A673 (cell line): Measurements from ENCODE around the gene ARMH2. TPM values are rescaled to one million over a fixed set of nuclear protein-coding genes. Genes with fewer than 3 reads are reported as not detected.
A peak's percentile ranks its signal among the peaks of the same experiment; 100 is the strongest.

ENCODE experiments used
- BruUV-seq: library from RNA; stranded (reverse); fragments of 400-500 nt; replicated peaks from 2 replicates; lab custom pipeline; 2021; lab: Mats Ljungman, UMichigan
- CTCF ChIA-PET: fragments of 300-600 bp; sonication (Branson Sonifier 250); formaldehyde crosslinking; loops from one replicate; lab custom pipeline; 2022; ENCODE audit warnings: antibody characterized with exemption; lab: Charles Lee
- POLR2A ChIA-PET: fragments of 300-600 bp; sonication (Branson Sonifier 250); formaldehyde crosslinking; loops from one replicate; lab custom pipeline; 2022; ENCODE audit warnings: antibody characterized with exemption; ENCODE audit not compliant: low non-redundant PET; lab: Charles Lee
- DNase-seq: peaks from one replicate; pipeline ENCODE4 v3.0.0-alpha.2; 2015; ENCODE audit warnings: low spot score
- H3K27ac ChIP-seq: fragments of 200-600 bp; sonication (generic); 2 replicates; pipeline ENCODE4 v1.5.1; 2016; ENCODE audit warnings: mixed run types, low read depth, mild to moderate bottlenecking, mixed read lengths, antibody characterized with exemption, low read length; ENCODE audit not compliant: poor library complexity, severe bottlenecking
- H3K27me3 ChIP-seq: fragments of 200-600 bp; sonication (generic); replicated peaks from 2 replicates; pipeline ENCODE4 v1.6.1; 2017; ENCODE audit warnings: mixed run types, low read depth, mild to moderate bottlenecking, mixed read lengths, antibody characterized with exemption, low read length; ENCODE audit not compliant: insufficient read depth, poor library complexity
- H3K36me3 ChIP-seq: fragments of 200-600 bp; sonication (generic); 2 replicates; pipeline ENCODE4 v1.6.1; 2016; ENCODE audit warnings: mixed run types, mild to moderate bottlenecking, mixed read lengths, antibody characterized with exemption, low read length; ENCODE audit not compliant: insufficient read depth, poor library complexity, severe bottlenecking
- H3K4me1 ChIP-seq: fragments of 200-600 bp; sonication (generic); 2 replicates; pipeline ENCODE4 v1.6.1; 2017; ENCODE audit warnings: mixed run types, mild to moderate bottlenecking, mixed read lengths, antibody characterized with exemption, low read length; ENCODE audit not compliant: insufficient read depth, poor library complexity, severe bottlenecking
- H3K4me3 ChIP-seq: fragments of 200-600 bp; sonication (generic); 2 replicates; pipeline ENCODE4 v1.5.1; 2016; ENCODE audit warnings: low read depth, mixed run types, mild to moderate bottlenecking, mixed read lengths, low read length; ENCODE audit not compliant: poor library complexity, severe bottlenecking
- H3K9me3 ChIP-seq: fragments of 200-600 bp; sonication (generic); 2 replicates; pipeline ENCODE4 v1.6.1; 2016; ENCODE audit warnings: mixed run types, low read depth, mild to moderate bottlenecking, mixed read lengths, antibody characterized with exemption, low read length; ENCODE audit not compliant: poor library complexity, severe bottlenecking
- EZH2 ChIP-seq: fragments of 200-600 bp; sonication (generic); IDR thresholded peaks from 2 replicates; pipeline ENCODE4 v1.6.1; 2017; ENCODE audit warnings: borderline replicate concordance, low read depth, mild to moderate bottlenecking, mixed read lengths, antibody characterized with exemption, low read length; ENCODE audit not compliant: poor library complexity, severe bottlenecking
- intact Hi-C: fragments of 100-400 bp; cut with micrococcal nuclease; formaldehyde crosslinking; loops from one replicate; pipeline ENCODE4 v1.10.0; 2022; ENCODE audit not compliant: unreplicated experiment
- total RNA-seq: library from RNA; stranded (reverse); gene quantifications from 2 replicates; pipeline ENCODE4 v1.2.3, GENCODE V29; 2021
- TF ChIP-seq, protein P1 (sequence below): fragments of 300-800, 200-600 bp; sonication (generic); conservative IDR thresholded peaks from 2 replicates; pipeline ENCODE4 v1.5.1; 2017; ENCODE audit warnings: low read depth, mild to moderate bottlenecking, antibody characterized with exemption, low read length, moderate library complexity, mixed read lengths

The ARMH2 gene
- total RNA-seq, 1 experiment from 2014 or later = not detected

DNA sequence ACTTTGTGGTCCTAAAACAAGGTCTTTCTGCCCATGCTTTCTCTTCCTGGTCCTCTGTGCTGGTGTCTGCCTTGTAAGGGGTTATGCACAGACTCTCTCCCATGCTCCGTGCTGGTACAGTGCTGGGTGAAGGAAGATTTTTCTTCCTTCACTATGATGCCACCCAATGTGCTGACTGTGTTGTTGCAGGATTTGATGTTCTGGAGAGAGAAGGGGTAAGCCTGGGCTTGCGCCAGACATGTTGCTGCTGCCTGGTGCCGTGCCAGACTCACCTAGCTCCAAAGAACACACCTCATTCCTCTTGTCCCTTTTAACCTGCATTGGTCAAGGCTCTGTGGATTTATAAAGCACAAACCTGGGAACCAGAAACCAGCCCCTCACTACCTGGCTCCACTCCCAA is 28.4 kb upstream of the ARMH2 start:
- CTCF ChIA-PET = no interaction called here
- Histone ChIP-seq H3K4me1 (no peaks in the 10 kb centered on the region), H3K27me3 (no peaks in the 10 kb centered on the region), H3K4me3 (no peak overlapping the region), H3K9me3 (no peaks in the 10 kb centered on the region), H3K27ac (no peak overlapping the region), H3K36me3 (no peaks in the 10 kb centered on the region)
- TF ChIP-seq, protein P1, sequence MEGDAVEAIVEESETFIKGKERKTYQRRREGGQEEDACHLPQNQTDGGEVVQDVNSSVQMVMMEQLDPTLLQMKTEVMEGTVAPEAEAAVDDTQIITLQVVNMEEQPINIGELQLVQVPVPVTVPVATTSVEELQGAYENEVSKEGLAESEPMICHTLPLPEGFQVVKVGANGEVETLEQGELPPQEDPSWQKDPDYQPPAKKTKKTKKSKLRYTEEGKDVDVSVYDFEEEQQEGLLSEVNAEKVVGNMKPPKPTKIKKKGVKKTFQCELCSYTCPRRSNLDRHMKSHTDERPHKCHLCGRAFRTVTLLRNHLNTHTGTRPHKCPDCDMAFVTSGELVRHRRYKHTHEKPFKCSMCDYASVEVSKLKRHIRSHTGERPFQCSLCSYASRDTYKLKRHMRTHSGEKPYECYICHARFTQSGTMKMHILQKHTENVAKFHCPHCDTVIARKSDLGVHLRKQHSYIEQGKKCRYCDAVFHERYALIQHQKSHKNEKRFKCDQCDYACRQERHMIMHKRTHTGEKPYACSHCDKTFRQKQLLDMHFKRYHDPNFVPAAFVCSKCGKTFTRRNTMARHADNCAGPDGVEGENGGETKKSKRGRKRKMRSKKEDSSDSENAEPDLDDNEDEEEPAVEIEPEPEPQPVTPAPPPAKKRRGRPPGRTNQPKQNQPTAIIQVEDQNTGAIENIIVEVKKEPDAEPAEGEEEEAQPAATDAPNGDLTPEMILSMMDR = no peak
- TF ChIP-seq EZH2 = no peak
- intact Hi-C loops = no loop called here
- BruUV-seq = no TSS peak
- POLR2A ChIA-PET = no interaction called here
- no peak for DNase-seq

DNA sequence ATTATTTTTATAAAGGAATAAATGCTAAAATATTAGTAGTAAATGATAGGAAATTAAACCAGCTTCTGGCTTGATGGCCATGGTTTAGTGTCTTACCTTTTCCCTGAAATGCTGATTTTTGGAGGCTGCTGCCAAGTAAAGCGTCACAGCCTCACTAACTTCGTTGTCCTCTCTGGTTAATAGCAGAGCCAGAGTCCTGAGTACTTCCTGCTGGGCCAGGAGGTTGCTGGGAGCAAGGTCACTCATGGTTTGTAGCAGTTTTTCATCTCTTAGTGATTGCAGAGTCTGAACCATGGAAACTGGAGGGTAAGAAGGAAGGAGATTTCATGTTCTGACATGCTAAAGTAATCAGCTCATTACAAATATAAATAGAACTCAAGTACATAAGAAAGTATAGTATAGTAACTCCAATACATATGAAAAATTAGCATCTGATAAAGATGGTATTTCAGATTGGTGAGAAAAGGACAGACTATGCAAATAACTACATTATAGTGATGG is 26.5 kb upstream of the ARMH2 start:
- Histone ChIP-seq H3K4me3 (no peak overlapping the region), H3K27ac (no peak overlapping the region), H3K4me1 (no peaks in the 10 kb centered on the region), H3K36me3 (no peaks in the 10 kb centered on the region), H3K9me3 (no peaks in the 10 kb centered on the region), H3K27me3 (no peaks in the 10 kb centered on the region)
- intact Hi-C loops = no loop called here
- no TSS peak for BruUV-seq
- POLR2A ChIA-PET = no interaction called here
- TF ChIP-seq EZH2 = no peak
- TF ChIP-seq, protein P1 = no peak
- DNase-seq = no peak
- CTCF ChIA-PET = no interaction called here

DNA sequence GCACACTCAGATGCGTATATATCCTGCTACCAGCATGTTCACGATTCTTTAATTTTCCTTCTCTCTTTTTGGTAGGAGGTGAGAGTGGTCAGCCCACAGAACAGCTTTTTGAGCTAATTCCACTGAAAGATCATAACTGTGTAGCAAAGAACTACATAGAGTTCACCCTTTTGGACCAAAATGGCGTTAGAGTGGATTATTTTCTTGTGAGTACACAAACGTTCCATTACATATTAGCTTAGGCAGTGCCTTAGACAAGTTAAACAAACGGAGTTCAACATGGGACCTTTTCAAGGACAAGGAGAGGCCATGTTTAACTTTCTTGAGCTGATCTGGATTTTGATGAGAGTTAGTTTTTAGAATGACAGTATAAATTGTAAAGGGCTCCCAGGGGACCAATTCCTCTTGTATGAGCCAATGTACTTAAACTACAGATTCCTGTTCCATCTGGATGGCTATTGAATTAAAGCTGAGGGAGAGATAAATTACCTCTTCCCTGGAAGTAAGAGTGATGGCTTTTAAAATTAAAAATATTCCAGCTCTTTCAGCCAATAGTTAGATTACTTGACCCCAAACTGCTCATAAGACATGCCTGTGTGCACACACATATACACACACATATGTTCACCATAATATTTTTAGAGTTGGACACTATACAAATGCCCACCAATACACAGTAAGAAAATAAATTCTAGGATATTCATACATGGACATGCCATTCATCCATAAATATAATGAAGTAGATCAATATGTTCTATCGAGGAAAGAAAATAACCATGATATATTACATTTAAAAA is 25.6 kb upstream of the ARMH2 start:
- TF ChIP-seq, protein P1 = no peak
- TF ChIP-seq EZH2 = no peak
- H3K27ac ChIP-seq = no peak overlapping the region
- DNase-seq = peak; percentile 55
- intact Hi-C loops = no loop called here
- ChIA-PET CTCF (interaction anchor here (0.6 kb wide), 1 partner anchor 729 kb away, joined by 4 read pairs; no protein-coding TSS in a partner anchor), POLR2A (interaction anchor here (0.6 kb wide), 1 partner anchor 1338 kb away, joined by 4 read pairs; no protein-coding TSS in a partner anchor)
- H3K9me3 ChIP-seq = no peaks in the 10 kb centered on the region
- BruUV-seq = no TSS peak
- no peaks in the 10 kb centered on the region for H3K4me1 ChIP-seq
- no peaks in the 10 kb centered on the region for H3K27me3 ChIP-seq
- no peak overlapping the region for H3K4me3 ChIP-seq
- H3K36me3 ChIP-seq = no peaks in the 10 kb centered on the region
